Measurements from ENCODE around the gene LGR5. TPM values are rescaled to one million over a fixed set of nuclear protein-coding genes. Genes with fewer than 3 reads are reported as not detected.

LGR5 gene
- total RNA-seq, 1 experiment from 2014 or later, result 0.17 TPM

- ATAC-seq (peak; percentile 98), DNase-seq (ENCODE audit: low spot score) (no peak)
- POLR2A ChIA-PET, result interaction anchor here (0.5 kb wide), 1 partner anchor 237 kb away, joined by 6 read pairs; no protein-coding TSS in a partner anchor
- CTCF ChIA-PET, result interaction anchor here (0.6 to 1.6 kb wide), 31 partner anchors 9 to 659 kb away, joined by 3 to 17 read pairs (median 4); no protein-coding TSS in a partner anchor
- Mint-ChIP-seq H3K4me1 (peaks cover 5% of the 10 kb centered on the region), H3K9me3 (peaks cover 14% of the 10 kb centered on the region), H3K27me3 (ENCODE audit: low read depth) (no peaks in the 10 kb centered on the region; the same call in 1 of the 2 replicates), H3K4me3 (no peak overlapping the region), H3K36me3 (peaks cover 7% of the 10 kb centered on the region), H3K27ac (no peak overlapping the region)
- TF ChIP-seq NFYB (CRISPR knock-in tag; conservative IDR thresholded peaks at IDR 0.05; ENCODE audit: low read depth), result no peak
- TF ChIP-seq GABPB1 (CRISPR knock-in tag; IDR thresholded peaks at IDR 0.05), result no peak
- TF ChIP-seq ATF2 (CRISPR knock-in tag; IDR thresholded peaks at IDR 0.05; ENCODE audit: borderline replicate concordance, low read depth), result no peak
- peak; percentile 80 for TF ChIP-seq CTCF (IDR thresholded peaks at IDR 0.05)
- no peak for TF ChIP-seq FOXP4 (CRISPR knock-in tag; IDR thresholded peaks at IDR 0.05)
These were observed 47.0 kb upstream of the LGR5 start for GRCh38 chr12:71392521-71393145.

GRCh38 chr12:71393625-71394024 lies 46.0 kb upstream of the LGR5 start:
- DNase-seq (ENCODE audit: low spot score) (no peak), ATAC-seq (no peak)
- CTCF ChIA-PET, result interaction anchor here (1.1 to 1.4 kb wide), 2 partner anchors 177 to 374 kb away, joined by 5 to 6 read pairs; no protein-coding TSS in a partner anchor
- TF ChIP-seq AR (CRISPR knock-in tag; IDR thresholded peaks at IDR 0.05) (no peak), ESRRA (CRISPR knock-in tag; IDR thresholded peaks at IDR 0.05; ENCODE audit: borderline replicate concordance) (no peak), SMAD3 (CRISPR knock-in tag; IDR thresholded peaks at IDR 0.05; ENCODE audit: borderline replicate concordance) (no peak), SOX15 (CRISPR knock-in tag; IDR thresholded peaks at IDR 0.05) (no peak), FOXP4 (CRISPR knock-in tag; IDR thresholded peaks at IDR 0.05) (no peak), OVOL2 (CRISPR knock-in tag; IDR thresholded peaks at IDR 0.05; ENCODE audit: borderline replicate concordance) (no peak), CDX4 (CRISPR knock-in tag; IDR thresholded peaks at IDR 0.05; ENCODE audit: borderline replicate concordance) (no peak), ZNF512 (CRISPR knock-in tag; IDR thresholded peaks at IDR 0.05; ENCODE audit: borderline replicate concordance) (no peak), ZNF219 (CRISPR knock-in tag; IDR thresholded peaks at IDR 0.05; ENCODE audit: borderline replicate concordance) (no peak)
- no peak overlapping the region for H3K27ac Mint-ChIP-seq
- H3K4me1 Mint-ChIP-seq, result peaks cover 6% of the 10 kb centered on the region
- H3K36me3 Mint-ChIP-seq, result peaks cover 7% of the 10 kb centered on the region
- POLR2A ChIA-PET, result no interaction called here
- peaks cover 14% of the 10 kb centered on the region for H3K9me3 Mint-ChIP-seq
- H3K4me3 Mint-ChIP-seq, result no peak overlapping the region
- H3K27me3 Mint-ChIP-seq (ENCODE audit: low read depth), result no peaks in the 10 kb centered on the region; the same call in 1 of the 2 replicates

Measured in WTC11 (cell line).